Measurements from ENCODE around the gene CDH23.

DNA sequence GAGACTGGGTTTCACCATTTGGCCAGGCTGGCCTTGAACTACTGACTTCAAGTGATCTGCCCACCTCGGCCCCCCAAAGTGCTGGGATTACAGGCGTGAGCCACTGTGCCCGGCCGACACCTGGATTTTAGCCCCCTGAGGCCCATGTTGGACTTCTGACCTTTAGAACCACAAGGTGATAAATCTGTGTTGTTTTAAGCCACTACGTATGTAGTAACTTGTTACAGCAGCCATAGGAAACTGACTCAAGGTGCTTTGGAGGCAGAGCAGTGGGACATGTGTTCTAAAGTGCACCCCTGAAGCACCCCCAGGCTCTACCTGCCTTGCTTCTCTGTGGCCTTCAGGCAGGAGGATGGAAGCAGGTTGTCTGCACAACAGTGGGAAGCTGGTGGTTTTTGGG is 128.4 kb downstream of the CDH23 start:
- TF ChIP-seq POLR2A (IDR thresholded peaks at IDR 0.05) (no peak), EP300 (IDR thresholded peaks at IDR 0.05; ENCODE audit: low read depth) (no peak)
- TF ChIP-seq, protein P1, sequence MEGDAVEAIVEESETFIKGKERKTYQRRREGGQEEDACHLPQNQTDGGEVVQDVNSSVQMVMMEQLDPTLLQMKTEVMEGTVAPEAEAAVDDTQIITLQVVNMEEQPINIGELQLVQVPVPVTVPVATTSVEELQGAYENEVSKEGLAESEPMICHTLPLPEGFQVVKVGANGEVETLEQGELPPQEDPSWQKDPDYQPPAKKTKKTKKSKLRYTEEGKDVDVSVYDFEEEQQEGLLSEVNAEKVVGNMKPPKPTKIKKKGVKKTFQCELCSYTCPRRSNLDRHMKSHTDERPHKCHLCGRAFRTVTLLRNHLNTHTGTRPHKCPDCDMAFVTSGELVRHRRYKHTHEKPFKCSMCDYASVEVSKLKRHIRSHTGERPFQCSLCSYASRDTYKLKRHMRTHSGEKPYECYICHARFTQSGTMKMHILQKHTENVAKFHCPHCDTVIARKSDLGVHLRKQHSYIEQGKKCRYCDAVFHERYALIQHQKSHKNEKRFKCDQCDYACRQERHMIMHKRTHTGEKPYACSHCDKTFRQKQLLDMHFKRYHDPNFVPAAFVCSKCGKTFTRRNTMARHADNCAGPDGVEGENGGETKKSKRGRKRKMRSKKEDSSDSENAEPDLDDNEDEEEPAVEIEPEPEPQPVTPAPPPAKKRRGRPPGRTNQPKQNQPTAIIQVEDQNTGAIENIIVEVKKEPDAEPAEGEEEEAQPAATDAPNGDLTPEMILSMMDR (IDR thresholded peaks at IDR 0.05) = no peak

Measured in transverse colon (tissue), 3 donors.